ENCODE measurements around the gene TMEM163.

The TMEM163 gene

GRCh38 chr2:134416637-134417036, 302.2 kb downstream of the TMEM163 start:
- POLR2A ChIA-PET = no interaction called here
- CTCF ChIA-PET = no interaction called here
- no peak for DNase-seq (ENCODE audit: extremely low spot score)
- TF ChIP-seq ELF4 (IDR thresholded peaks at IDR 0.05) (no peak), FOXA1 (IDR thresholded peaks at IDR 0.05) (no peak), HDGF (IDR thresholded peaks at IDR 0.05; ENCODE audit: borderline replicate concordance) (no peak), SUZ12 (IDR thresholded peaks at IDR 0.05) (no peak), BHLHE40 (IDR thresholded peaks at IDR 0.05; ENCODE audit: borderline replicate concordance) (no peak), L3MBTL2 (conservative IDR thresholded peaks at IDR 0.05) (no peak), ZNF384 (IDR thresholded peaks at IDR 0.05) (no peak), CTBP1 (IDR thresholded peaks at IDR 0.05; ENCODE audit: borderline replicate concordance) (no peak), TARDBP (IDR thresholded peaks at IDR 0.05) (no peak), PKNOX1 (IDR thresholded peaks at IDR 0.05) (no peak), FOXM1 (IDR thresholded peaks at IDR 0.05; ENCODE audit: borderline replicate concordance) (no peak)

DNA sequence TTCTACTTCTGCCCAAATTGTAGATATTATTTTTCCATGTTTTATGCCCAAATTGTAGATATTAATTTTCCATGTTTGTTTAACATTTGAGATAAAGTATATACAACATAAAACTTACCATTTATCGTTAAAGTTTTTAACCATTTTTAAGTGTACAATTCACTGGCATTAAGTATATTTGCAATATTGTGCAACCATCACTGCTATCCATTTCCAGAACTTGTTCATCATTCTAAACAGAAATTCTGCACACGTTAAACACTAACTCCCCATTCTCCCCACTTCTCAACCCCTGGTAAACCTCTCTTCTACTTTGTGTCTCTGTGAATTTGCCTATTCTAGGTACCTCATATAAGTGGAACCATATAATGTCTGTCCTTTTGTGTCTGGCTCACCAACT, 302.8 kb downstream of the TMEM163 start:
- DNase-seq (ENCODE audit: extremely low spot score) = no peak
- ChIA-PET CTCF (no interaction called here), POLR2A (no interaction called here)
- no peak for TF ChIP-seq SP1 (IDR thresholded peaks at IDR 0.05)
- no peak for TF ChIP-seq NFRKB (IDR thresholded peaks at IDR 0.05)
- no peak for TF ChIP-seq ELF4 (IDR thresholded peaks at IDR 0.05)
- no peak for TF ChIP-seq SUZ12 (IDR thresholded peaks at IDR 0.05)
- no peak for TF ChIP-seq FOXK2 (IDR thresholded peaks at IDR 0.05)
- TF ChIP-seq L3MBTL2 (conservative IDR thresholded peaks at IDR 0.05) = no peak
- TF ChIP-seq BHLHE40 (IDR thresholded peaks at IDR 0.05; ENCODE audit: borderline replicate concordance) = no peak
- TF ChIP-seq PKNOX1 (IDR thresholded peaks at IDR 0.05) = no peak

DNA sequence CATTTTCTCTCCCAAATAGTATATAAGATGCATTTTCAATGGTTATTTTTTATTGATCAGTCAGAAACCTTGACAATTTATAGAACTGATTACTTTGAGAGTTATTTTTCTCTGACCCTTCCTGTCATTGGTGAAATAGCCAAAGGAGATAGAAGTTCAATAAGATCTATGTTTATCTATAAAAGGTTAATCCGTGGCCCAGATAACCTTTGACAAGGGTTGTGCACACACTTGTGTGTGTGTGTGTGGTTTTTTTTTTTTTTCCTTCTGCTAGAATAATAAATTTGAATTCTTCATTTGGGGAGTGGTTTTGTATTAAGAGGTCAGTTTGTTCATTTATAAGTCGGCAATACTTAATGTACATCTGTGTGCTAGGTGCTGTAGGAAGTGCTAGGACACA, 304.9 kb downstream of the TMEM163 start:
- TF ChIP-seq TARDBP (IDR thresholded peaks at IDR 0.05) = no peak
- TF ChIP-seq NFRKB (IDR thresholded peaks at IDR 0.05) = no peak
- no peak for TF ChIP-seq FOXM1 (IDR thresholded peaks at IDR 0.05; ENCODE audit: borderline replicate concordance)
- TF ChIP-seq L3MBTL2 (conservative IDR thresholded peaks at IDR 0.05) = no peak
- no peak for TF ChIP-seq HDGF (IDR thresholded peaks at IDR 0.05; ENCODE audit: borderline replicate concordance)
- TF ChIP-seq PKNOX1 (IDR thresholded peaks at IDR 0.05) = no peak
- TF ChIP-seq ZNF384 (IDR thresholded peaks at IDR 0.05) = no peak
- no peak for TF ChIP-seq CTBP1 (IDR thresholded peaks at IDR 0.05; ENCODE audit: borderline replicate concordance)
- no peak for TF ChIP-seq ARNT (IDR thresholded peaks at IDR 0.05)
- TF ChIP-seq ELF4 (IDR thresholded peaks at IDR 0.05) = no peak
- TF ChIP-seq FOXK2 (IDR thresholded peaks at IDR 0.05) = no peak
- no peak for TF ChIP-seq SP1 (IDR thresholded peaks at IDR 0.05)
- TF ChIP-seq SUZ12 (IDR thresholded peaks at IDR 0.05) = no peak
- no peak for TF ChIP-seq BHLHE40 (IDR thresholded peaks at IDR 0.05; ENCODE audit: borderline replicate concordance)
- no peak for DNase-seq (ENCODE audit: extremely low spot score)
- POLR2A ChIA-PET = no interaction called here
- CTCF ChIA-PET = no interaction called here

DNA sequence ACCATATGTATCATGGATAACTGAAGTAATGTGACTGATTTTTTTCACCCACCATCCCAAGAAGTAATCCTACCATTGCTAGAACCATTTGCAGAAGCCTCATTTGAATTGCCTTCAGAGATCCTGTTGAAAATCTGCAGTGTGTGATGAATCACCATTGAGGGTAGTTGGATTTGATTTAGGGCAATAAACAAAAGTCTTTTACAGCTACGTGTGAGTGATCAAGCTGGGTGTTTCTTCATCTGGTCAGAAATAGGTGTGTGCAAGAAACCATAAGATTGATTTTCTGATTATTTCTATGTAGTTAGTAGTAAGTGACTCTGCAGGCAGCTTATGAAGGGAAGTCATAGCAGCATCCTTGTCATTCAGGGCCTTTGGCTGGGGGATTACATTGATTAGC, 305.4 kb downstream of the TMEM163 start:
- no peak for DNase-seq (ENCODE audit: extremely low spot score)
- POLR2A ChIA-PET = no interaction called here
- no peak for TF ChIP-seq ZNF384 (IDR thresholded peaks at IDR 0.05)
- TF ChIP-seq L3MBTL2 (conservative IDR thresholded peaks at IDR 0.05) = no peak
- no peak for TF ChIP-seq SUZ12 (IDR thresholded peaks at IDR 0.05)
- TF ChIP-seq FOXA1 (IDR thresholded peaks at IDR 0.05) = no peak
- no peak for TF ChIP-seq TARDBP (IDR thresholded peaks at IDR 0.05)
- TF ChIP-seq ELF4 (IDR thresholded peaks at IDR 0.05) = no peak
- no peak for TF ChIP-seq HDGF (IDR thresholded peaks at IDR 0.05; ENCODE audit: borderline replicate concordance)
- no peak for TF ChIP-seq FOXK2 (IDR thresholded peaks at IDR 0.05)
- TF ChIP-seq BHLHE40 (IDR thresholded peaks at IDR 0.05; ENCODE audit: borderline replicate concordance) = no peak
- no peak for TF ChIP-seq CTBP1 (IDR thresholded peaks at IDR 0.05; ENCODE audit: borderline replicate concordance)
- no peak for TF ChIP-seq ARNT (IDR thresholded peaks at IDR 0.05)
- TF ChIP-seq LEF1 (IDR thresholded peaks at IDR 0.05; ENCODE audit: borderline replicate concordance) = no peak
- no peak for TF ChIP-seq SP1 (IDR thresholded peaks at IDR 0.05)
- no peak for TF ChIP-seq FOXM1 (IDR thresholded peaks at IDR 0.05; ENCODE audit: borderline replicate concordance)
- no peak for TF ChIP-seq PKNOX1 (IDR thresholded peaks at IDR 0.05)
- CTCF ChIA-PET = no interaction called here

- no peak for TF ChIP-seq ARNT (IDR thresholded peaks at IDR 0.05)
- TF ChIP-seq PKNOX1 (IDR thresholded peaks at IDR 0.05) = no peak
- no peak for TF ChIP-seq FOXM1 (IDR thresholded peaks at IDR 0.05; ENCODE audit: borderline replicate concordance)
- TF ChIP-seq LEF1 (IDR thresholded peaks at IDR 0.05; ENCODE audit: borderline replicate concordance) = no peak
- no peak for TF ChIP-seq L3MBTL2 (conservative IDR thresholded peaks at IDR 0.05)
- no peak for TF ChIP-seq TARDBP (IDR thresholded peaks at IDR 0.05)
- no peak for TF ChIP-seq SP1 (IDR thresholded peaks at IDR 0.05)
- TF ChIP-seq FOXK2 (IDR thresholded peaks at IDR 0.05) = no peak
- no peak for TF ChIP-seq FOXA1 (IDR thresholded peaks at IDR 0.05)
- no peak for TF ChIP-seq ELF4 (IDR thresholded peaks at IDR 0.05)
- ChIA-PET CTCF (interaction anchor here (0.9 to 2.1 kb wide), 5 partner anchors 14 to 526 kb away, joined by 3 to 15 read pairs (median 6); no protein-coding TSS in a partner anchor), POLR2A (interaction anchor here (0.6 kb wide), 1 partner anchor 668 kb away, joined by 3 read pairs; no protein-coding TSS in a partner anchor)
- no peak for DNase-seq (ENCODE audit: extremely low spot score)
Measured at GRCh38 chr2:134412639-134412999, 306.2 kb downstream of the TMEM163 start.

All from HEK293T (cell line).